H1 (cell line): ENCODE measurements around the gene ING1. TPM values are rescaled to one million over a fixed set of nuclear protein-coding genes. Genes with fewer than 3 reads are reported as not detected.
A peak's percentile ranks its signal among the peaks of the same experiment; 100 is the strongest.

Experiments used
- CTCF ChIA-PET: fragments of 300-600 bp; sonication (Branson Sonifier 250); formaldehyde crosslinking; loops from one replicate; lab custom pipeline; 2021; ENCODE audit not compliant: partially characterized antibody; lab: Charles Lee
- POLR2A ChIA-PET: fragments of 300-600 bp; sonication (Branson Sonifier 250); formaldehyde crosslinking; loops from one replicate; lab custom pipeline; 2021; ENCODE audit warnings: inconsistent platforms; ENCODE audit not compliant: partially characterized antibody; lab: Charles Lee
- DNase-seq, 2 experiments: peaks; one replicate each; pipeline versions ENCODE4 v3.0.0 to v3.0.0-alpha.2; 2010 to 2022; ENCODE audit warnings: low spot score in 2 of 2, low read depth in 1 of 2, mixed read lengths in 1 of 2
- FAIRE-seq: peaks from 2 replicates; lab custom pipeline; 2011; peaks lifted over from hg19 to GRCh38; lab: Jason Lieb, UNC
- H2AFZ ChIP-seq: 2 replicates; pipeline ENCODE4 v1.8.1; 2012; ENCODE audit warnings: low read length, inconsistent platforms
- H2AK5ac ChIP-seq: 2 replicates; pipeline ENCODE4 v1.6.1; 2013; ENCODE audit warnings: low read depth, low read length
- H2BK120ac ChIP-seq: replicated peaks from 2 replicates; pipeline ENCODE3; 2013; ENCODE audit warnings: low read depth, low read length, inconsistent platforms
- H2BK12ac ChIP-seq: 2 replicates; pipeline ENCODE4 v1.6.1; 2013; ENCODE audit warnings: low read depth, low read length
- H2BK15ac ChIP-seq: 2 replicates; pipeline ENCODE4 v1.6.1; 2013; ENCODE audit warnings: low read length
- H2BK20ac ChIP-seq: 2 replicates; pipeline ENCODE4 v1.6.1; 2013; ENCODE audit warnings: low read length
- H2BK5ac ChIP-seq: 2 replicates; pipeline ENCODE4 v1.6.1; 2013; ENCODE audit warnings: low read depth, low read length
- H3K14ac ChIP-seq: 2 replicates; pipeline ENCODE4 v1.6.1; 2013; ENCODE audit warnings: inconsistent platforms; ENCODE audit not compliant: insufficient read length
- H3K18ac ChIP-seq: 2 replicates; pipeline ENCODE4 v1.6.1; 2013; ENCODE audit warnings: low read length; ENCODE audit errors: extremely low read depth
- H3K23ac ChIP-seq: 2 replicates; pipeline ENCODE4 v1.6.1; 2013; ENCODE audit warnings: inconsistent platforms; ENCODE audit not compliant: insufficient read length
- H3K23me2 ChIP-seq: 2 replicates; pipeline ENCODE4 v1.6.1; 2013; ENCODE audit warnings: low read depth, low read length
- H3K27ac ChIP-seq: 2 replicates; pipeline ENCODE4 v1.6.1; 2011; ENCODE audit warnings: low read depth, low read length, inconsistent platforms
- H3K27me3 ChIP-seq, 4 experiments: replicated peaks in 1 of 4; 1 replicate in 1 of 4; 2 replicates in 3 of 4; pipeline versions ENCODE4 v1.6.1 to v1.8.1; 2011 to 2013; ENCODE audit warnings: low read length in 3 of 4, mild to moderate bottlenecking in 3 of 4, inconsistent platforms in 2 of 4, mixed read lengths in 2 of 4, moderate library complexity in 1 of 4; ENCODE audit not compliant: control insufficient read depth in 3 of 4, insufficient read depth in 3 of 4; ENCODE audit errors: extremely low read depth in 1 of 4
- H3K36me3 ChIP-seq, 4 experiments: 2 replicates each; pipeline versions ENCODE4 v1.6.1 to v1.8.1; 2011 to 2013; ENCODE audit warnings: mild to moderate bottlenecking in 4 of 4, low read length in 3 of 4, moderate library complexity in 2 of 4, control low read depth in 1 of 4, inconsistent platforms in 1 of 4; ENCODE audit not compliant: insufficient read depth in 4 of 4, control insufficient read depth in 2 of 4
- H3K4ac ChIP-seq: replicated peaks from 2 replicates; pipeline ENCODE3; 2013; ENCODE audit warnings: low read length, low read depth, mixed read lengths, inconsistent platforms; ENCODE audit not compliant: insufficient read length
- H3K4me1 ChIP-seq, 4 experiments: replicated peaks in 1 of 4; 1 replicate in 1 of 4; 2 replicates in 3 of 4; pipeline versions ENCODE4 v1.6.1 to v1.8.1; 2011 to 2013; ENCODE audit warnings: low read length in 3 of 4, inconsistent platforms in 2 of 4, mixed read lengths in 1 of 4; ENCODE audit not compliant: insufficient read depth in 4 of 4, control insufficient read depth in 3 of 4
- H3K4me2 ChIP-seq, 2 experiments: 2 replicates each; pipeline versions ENCODE4 v1.6.1 to v1.8.1; 2011 to 2013; ENCODE audit warnings: low read depth in 2 of 2, low read length in 2 of 2, control low read depth in 1 of 2, inconsistent platforms in 1 of 2, mild to moderate bottlenecking in 1 of 2; ENCODE audit not compliant: insufficient read depth in 1 of 2
- H3K4me3 ChIP-seq, 4 experiments: fragments of 200-600, 300-600 bp in 1 of 4; sonication (generic), shearing (Covaris generic), sonication (Bioruptor Twin) in 1 of 4; 2 replicates each; pipeline versions ENCODE4 v1.5.1 to v1.8.1; 2011 to 2016; ENCODE audit warnings: low read length in 4 of 4, low read depth in 3 of 4, control low read depth in 2 of 4, inconsistent platforms in 2 of 4, mild to moderate bottlenecking in 2 of 4, mixed read lengths in 1 of 4, moderate library complexity in 1 of 4; ENCODE audit not compliant: insufficient read depth in 2 of 4; ENCODE audit errors: extremely low read depth in 1 of 4
- H3K56ac ChIP-seq: replicated peaks from 2 replicates; pipeline ENCODE3; 2013; ENCODE audit warnings: low read depth, mild to moderate bottlenecking, mixed read lengths, low read length, inconsistent platforms; ENCODE audit not compliant: insufficient read length
- H3K79me1 ChIP-seq: 2 replicates; pipeline ENCODE4 v1.6.1; 2013; ENCODE audit warnings: low read depth, low read length, control low read depth
- H3K79me2 ChIP-seq, 2 experiments: 2 replicates each; pipeline versions ENCODE4 v1.6.1 to v1.8.1; 2012 to 2013; ENCODE audit warnings: low read length in 2 of 2, mild to moderate bottlenecking in 2 of 2, inconsistent platforms in 1 of 2; ENCODE audit not compliant: insufficient read depth in 2 of 2, control insufficient read depth in 1 of 2
- H3K9ac ChIP-seq, 4 experiments: replicated peaks in 1 of 4; 1 replicate in 1 of 4; 2 replicates in 3 of 4; pipeline versions ENCODE4 v1.6.1 to v1.8.1; 2011 to 2013; ENCODE audit warnings: low read depth in 3 of 4, low read length in 3 of 4, control low read depth in 2 of 4, mild to moderate bottlenecking in 2 of 4, moderate library complexity in 2 of 4, inconsistent platforms in 1 of 4; ENCODE audit errors: extremely low read depth in 1 of 4
- H3K9me3 ChIP-seq, 2 experiments: 2 replicates each; pipeline versions ENCODE4 v1.6.1 to v1.8.1; 2012 to 2013; ENCODE audit warnings: mild to moderate bottlenecking in 2 of 2, moderate library complexity in 2 of 2, control low read depth in 1 of 2, inconsistent platforms in 1 of 2, low read depth in 1 of 2, low read length in 1 of 2, mixed read lengths in 1 of 2; ENCODE audit not compliant: insufficient read depth in 2 of 2
- H4K20me1 ChIP-seq, 2 experiments: replicated peaks in 1 of 2; 2 replicates each; pipeline versions ENCODE3 to v1.8.1; 2011 to 2013; ENCODE audit warnings: inconsistent platforms in 2 of 2, low read length in 2 of 2, mild to moderate bottlenecking in 1 of 2; ENCODE audit not compliant: insufficient read depth in 2 of 2, control insufficient read depth in 1 of 2
- H4K5ac ChIP-seq: 2 replicates; pipeline ENCODE4 v1.6.1; 2013; ENCODE audit warnings: low read length, low read depth, mixed read lengths, inconsistent platforms; ENCODE audit not compliant: insufficient read length
- H4K8ac ChIP-seq: 2 replicates; pipeline ENCODE4 v1.8.0; 2013; ENCODE audit warnings: mild to moderate bottlenecking, moderate library complexity, low read length, inconsistent platforms; ENCODE audit not compliant: insufficient read depth; ENCODE audit errors: extremely low read depth
- H4K91ac ChIP-seq: replicated peaks from 2 replicates; pipeline ENCODE3; 2013; ENCODE audit warnings: low read length, mixed read lengths, inconsistent platforms; ENCODE audit not compliant: insufficient read length
- CTBP2 ChIP-seq: IDR thresholded peaks from 2 replicates; pipeline ENCODE4 v1.7.0; 2011; ENCODE audit warnings: borderline replicate concordance, mild to moderate bottlenecking, moderate library complexity, mixed read lengths, low read length; ENCODE audit not compliant: insufficient read depth, insufficient read length
- EP300 ChIP-seq, 2 experiments: IDR thresholded peaks; 1 replicate in 1 of 2; 2 replicates in 1 of 2; pipeline ENCODE4 v1.6.1; 2011 to 2012; ENCODE audit warnings: low read depth in 2 of 2, low read length in 2 of 2, mild to moderate bottlenecking in 2 of 2, borderline replicate concordance in 1 of 2, inconsistent platforms in 1 of 2, moderate library complexity in 1 of 2
- EZH2 ChIP-seq: fragments of 200-600 bp; sonication (generic); IDR thresholded peaks from 2 replicates; pipeline ENCODE4 v1.7.1; 2012; ENCODE audit warnings: low read depth, mild to moderate bottlenecking, moderate library complexity, low read length, inconsistent platforms; ENCODE audit not compliant: severe bottlenecking
- KDM5A ChIP-seq: fragments of 200-600 bp; IDR thresholded peaks from 2 replicates; pipeline ENCODE4 v1.7.1; 2012; ENCODE audit warnings: mild to moderate bottlenecking, low read length, inconsistent platforms, mixed read lengths
- RBBP5 ChIP-seq: IDR thresholded peaks from 2 replicates; pipeline ENCODE4 v1.7.1; 2012; ENCODE audit warnings: low read depth, mild to moderate bottlenecking, inconsistent platforms, low read length, moderate library complexity, borderline replicate concordance
- SP1 ChIP-seq: IDR thresholded peaks from 2 replicates; pipeline ENCODE4 v1.6.1; 2011; ENCODE audit warnings: low read depth, low read length
- SP2 ChIP-seq: IDR thresholded peaks from 2 replicates; pipeline ENCODE4 v1.6.1; 2012; ENCODE audit warnings: mild to moderate bottlenecking, low read length, inconsistent platforms
- SRF ChIP-seq: IDR thresholded peaks from 2 replicates; pipeline ENCODE4 v1.6.1; 2011; ENCODE audit warnings: mild to moderate bottlenecking, low read depth, low read length, moderate library complexity
- SUZ12 ChIP-seq: fragments of 200-600 bp; sonication (generic); IDR thresholded peaks from 2 replicates; pipeline ENCODE4 v1.6.1; 2012; ENCODE audit warnings: mild to moderate bottlenecking, inconsistent platforms, low read length, moderate library complexity, mixed read lengths
- WGBS, 2 experiments: shearing (Covaris generic) in 1 of 2; methylation state at CpG; one replicate each; pipeline versions ENCODE4 v1.1.6 to v1.1.7; 2013 to 2015; ENCODE audit warnings: low lambda C conversion rate in 2 of 2, mixed read lengths in 2 of 2, inconsistent platforms in 1 of 2, low coverage in 1 of 2, missing lambda C conversion rate in 1 of 2; ENCODE audit not compliant: insufficient replicate concordance in 2 of 2, insufficient coverage in 1 of 2, insufficient read length in 1 of 2; ENCODE audit errors: extremely low coverage in 1 of 2, missing lambda C conversion rate in 1 of 2; 5-methylcytosine and 5-hydroxymethylcytosine counted together
- polyA plus RNA-seq, 7 experiments: library from polyadenylated mRNA; depleted of rRNA in 3 of 7; stranded (reverse) in 5 of 7; unstranded in 2 of 7; fragments of >200 nt in 5 of 7; fragments of 200-250 nt in 2 of 7; gene quantifications; 1 replicate in 5 of 7; 2 replicates in 1 of 7; 4 replicates in 1 of 7; pipeline versions ENCODE4 v1.2.1 to v1.2.3, GENCODE V29; 2011 to 2013; ENCODE audit warnings: missing spikeins in 2 of 7, mixed read lengths in 2 of 7
- total RNA-seq: library from RNA; stranded (reverse); fragmentation: NEBNext Ultra II Directional; extraction: Animal tissue kit (Norgen Biotek cat#: 25700); gene quantifications from 2 replicates; pipeline ENCODE4 v1.2.1, GENCODE V29; 2021

Gene ING1
- total and polyA plus RNA-seq, 2 of the 8 experiments (the other 6 are each of a cell fraction or from before 2014, with no cell fraction given) = 22.3 to 26.6 TPM

DNA sequence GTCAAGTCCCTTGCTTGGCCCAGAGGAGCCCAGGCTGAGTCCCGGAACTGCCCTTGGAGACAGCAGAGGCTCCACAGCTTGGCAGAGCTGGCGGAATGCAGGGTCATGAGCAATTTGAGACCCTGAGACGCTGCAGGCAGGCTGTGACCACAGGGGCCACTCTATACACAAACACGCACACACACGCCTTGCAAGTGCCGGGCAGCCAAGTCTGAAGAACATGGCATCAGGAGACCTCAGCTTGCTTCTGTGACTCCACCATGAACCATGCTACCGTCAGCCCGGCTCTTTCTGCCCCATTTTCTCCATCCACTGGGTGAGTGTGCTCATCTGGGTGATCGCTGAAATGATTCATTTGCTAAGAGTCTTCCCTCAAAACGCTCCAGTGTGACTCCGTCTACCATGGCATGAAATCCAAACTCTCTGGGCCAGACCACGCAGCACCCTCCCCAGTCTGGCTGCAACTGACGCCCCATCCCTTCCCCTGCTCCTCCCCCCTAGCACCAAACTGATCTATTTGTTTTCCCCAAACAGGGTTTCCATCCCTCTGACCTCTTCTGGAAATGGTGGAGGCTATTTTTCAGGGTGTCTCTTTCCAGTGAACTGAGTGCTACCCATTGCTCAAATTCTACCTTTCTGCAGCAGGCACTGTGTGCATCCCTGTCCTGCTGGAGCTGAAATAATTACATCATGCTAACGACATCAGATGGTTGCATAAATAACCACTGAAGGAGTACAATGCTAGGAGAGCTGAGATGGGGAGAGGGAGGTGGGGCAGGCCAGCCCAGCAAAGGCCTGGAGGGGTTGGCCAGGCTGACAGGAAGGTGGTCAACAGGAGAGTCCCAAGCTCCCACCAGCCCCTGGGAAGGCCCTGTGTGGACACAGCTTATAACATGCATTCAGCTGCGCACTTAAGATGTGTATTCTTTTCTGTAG, 10.6 kb upstream of the ING1 start:
- peaks cover 0 to 10% of the 10 kb centered on the region in 2 experiments; a peak in 2 of 4 replicates for H3K79me2 ChIP-seq
- no peaks in the 10 kb centered on the region for H3K9me3 ChIP-seq
- H3K4ac ChIP-seq = no peak overlapping the region
- no peak overlapping the region for H2BK120ac ChIP-seq
- H3K14ac ChIP-seq = no peak overlapping the region
- 0 out of 4 replicates have a peak overlapping the region, but pooled peaks of 1 of the 2 experiments have one; percentile 8 for H3K4me2 ChIP-seq
- no peak overlapping the region for H2BK15ac ChIP-seq
- H3K23ac ChIP-seq = no peak overlapping the region
- no peak overlapping the region for H3K27ac ChIP-seq
- peaks cover 0 to 14% (median 6%) of the 10 kb centered on the region in 4 experiments; a peak in 4 of 7 replicates for H3K4me1 ChIP-seq
- peak overlapping the region; percentile 44; the same call in 1 of the 2 replicates for H2BK5ac ChIP-seq
- H2AFZ ChIP-seq = no peak overlapping the region
- H4K91ac ChIP-seq = no peak overlapping the region
- H3K27me3 ChIP-seq = no peaks in the 10 kb centered on the region
- ChIA-PET CTCF (interaction anchor here (0.9 to 4.3 kb wide), 12 partner anchors 10 to 168 kb away, joined by 3 to 13 read pairs (median 4); no protein-coding TSS in a partner anchor), POLR2A (interaction anchor here (0.6 to 6.5 kb wide), 6 partner anchors 9 to 132 kb away, joined by 3 to 43 read pairs (median 8); no protein-coding TSS in a partner anchor)
- H3K18ac ChIP-seq = no peak overlapping the region
- WGBS, 2 experiments = 93% methylated on average over 15 of the region's 15 CpGs; no CpG with 5 or more reads in 1 of the 2 experiments
- H4K20me1 ChIP-seq = peaks cover 0 to 7% of the 10 kb centered on the region in 2 experiments
- H3K4me3 ChIP-seq = no peak overlapping the region
- H4K5ac ChIP-seq = no peak overlapping the region
- FAIRE-seq = no peak
- peaks cover 8% of the 10 kb centered on the region for H3K23me2 ChIP-seq
- H2BK20ac ChIP-seq = no peak overlapping the region
- DNase-seq = no peak
- H3K56ac ChIP-seq = no peak overlapping the region
- no peak overlapping the region for H2AK5ac ChIP-seq
- peaks cover 4 to 26% (median 23%) of the 10 kb centered on the region in 4 experiments; a peak in 6 of 8 replicates for H3K36me3 ChIP-seq
- peaks cover 10% of the 10 kb centered on the region for H3K79me1 ChIP-seq
- H3K9ac ChIP-seq = no peak overlapping the region
- H2BK12ac ChIP-seq = no peak overlapping the region
- no peak overlapping the region for H4K8ac ChIP-seq
- TF ChIP-seq RBBP5 (no peak), KDM5A (no peak), EZH2 (no peak), SRF (no peak), SP1 (no peak), SP2 (no peak), CTBP2 (no peak), EP300 (IDR thresholded peaks at IDR 0.05; ENCODE audit: borderline replicate concordance in 1 of 2, low read depth in 2 of 2, low read length in 2 of 2) (no peak), SUZ12 (no peak)
